HepG2 (cell line): Measurements from ENCODE around the gene TSTD1. TPM values are rescaled to one million over a fixed set of nuclear protein-coding genes. Genes with fewer than 3 reads are reported as not detected.

ENCODE experiments used
- ATAC-seq: fragments of 200-7000 bp; cut with Tn5 transposase; 3 replicates; pipeline ENCODE4 v1.9.1; 2020; ENCODE audit warnings: mild to moderate bottlenecking, moderate library complexity
- BruUV-seq: library from RNA; stranded (reverse); fragments of 400-500 nt; replicated peaks from 2 replicates; lab custom pipeline; 2021; lab: Mats Ljungman, UMichigan
- CTCF ChIA-PET: fragments of 300-600 bp; formaldehyde crosslinking; extraction: SDS; loops from one replicate; lab custom pipeline; 2021; ENCODE audit warnings: low total read pairs, inconsistent platforms, low intra/inter-chr PET ratio; lab: Yijun Ruan, JAX
- POLR2A ChIA-PET: fragments of 350-600 bp; sonication (Branson Sonifier 250); formaldehyde crosslinking; loops from one replicate; lab custom pipeline; 2020; ENCODE audit warnings: antibody characterized with exemption, inconsistent platforms; lab: Yijun Ruan, JAX
- DNase-seq: peaks from one replicate; pipeline ENCODE4 v3.0.0-alpha.2; 2015; ENCODE audit warnings: low spot score
- FAIRE-seq: peaks from 3 replicates; lab custom pipeline; 2011; peaks lifted over from hg19 to GRCh38; lab: Jason Lieb, UNC
- H2AFZ ChIP-seq: one replicate; pipeline ENCODE4 v1.6.1; 2011; ENCODE audit warnings: low read length, inconsistent platforms
- H3K27ac ChIP-seq: fragments of 300-600 bp; 3 replicates; pipeline ENCODE4 v1.8.0; 2011; ENCODE audit warnings: mixed run types, mild to moderate bottlenecking, mixed read lengths, low read length, inconsistent platforms; ENCODE audit not compliant: insufficient read depth; ENCODE audit errors: extremely low read length
- H3K27me3 ChIP-seq, 2 experiments: fragments of 200-600 bp in 1 of 2; 2 replicates in 1 of 2; 3 replicates in 1 of 2; pipeline versions ENCODE4 v1.6.0 to v1.8.0; 2011; ENCODE audit warnings: low read length in 2 of 2, mild to moderate bottlenecking in 2 of 2, moderate library complexity in 2 of 2, inconsistent platforms in 1 of 2; ENCODE audit not compliant: insufficient read depth in 2 of 2, control insufficient read depth in 1 of 2
- H3K36me3 ChIP-seq, 2 experiments: fragments of 200-600 bp in 1 of 2; replicated peaks in 1 of 2; 2 replicates in 1 of 2; 3 replicates in 1 of 2; pipeline versions ENCODE4 v1.5.1 to v1.8.0; 2011; ENCODE audit warnings: low read length in 2 of 2, inconsistent platforms in 1 of 2; ENCODE audit not compliant: insufficient read depth in 2 of 2, control insufficient read depth in 1 of 2
- H3K4me1 ChIP-seq: 2 replicates; pipeline ENCODE4 v1.5.1; 2012; ENCODE audit warnings: low read length, inconsistent platforms; ENCODE audit not compliant: insufficient read depth
- H3K4me2 ChIP-seq: 2 replicates; pipeline ENCODE4 v1.6.0; 2011; ENCODE audit warnings: low read depth, low read length, inconsistent platforms
- H3K4me3 ChIP-seq, 3 experiments: fragments of 200-600 bp in 1 of 3; sonication (generic), shearing (Covaris generic) in 1 of 3; replicated peaks in 1 of 3; 2 replicates each; pipeline ENCODE4 v1.5.1; 2011 to 2016; ENCODE audit warnings: low read length in 3 of 3, inconsistent platforms in 2 of 3, low read depth in 2 of 3, mild to moderate bottlenecking in 2 of 3, control low read depth in 1 of 3, mixed read lengths in 1 of 3; ENCODE audit not compliant: insufficient read depth in 1 of 3
- H3K79me2 ChIP-seq: one replicate; pipeline ENCODE4 v1.6.1; 2011; ENCODE audit warnings: low read length, inconsistent platforms; ENCODE audit not compliant: insufficient read depth
- H3K9ac ChIP-seq: 2 replicates; pipeline ENCODE4 v1.6.0; 2011; ENCODE audit warnings: mild to moderate bottlenecking, low read depth, low read length, inconsistent platforms; ENCODE audit not compliant: insufficient read depth
- H3K9me3 ChIP-seq: 2 replicates; pipeline ENCODE4 v1.5.1; 2012; ENCODE audit warnings: mild to moderate bottlenecking, low read length
- H4K20me1 ChIP-seq: 2 replicates; pipeline ENCODE4 v1.6.0; 2011; ENCODE audit warnings: inconsistent platforms, mild to moderate bottlenecking, low read length, moderate library complexity; ENCODE audit not compliant: insufficient read depth
- CSRNP2 ChIP-seq: sonication (generic); formaldehyde crosslinking; conservative IDR thresholded peaks from 2 replicates; pipeline ENCODE4 v1.8.0; 2022; ENCODE audit warnings: low read depth, missing genetic modification reagents
- FUBP1 ChIP-seq: sonication (generic); formaldehyde crosslinking; IDR thresholded peaks from 2 replicates; pipeline ENCODE4 v1.5.1; 2020; ENCODE audit warnings: missing genetic modification reagents, mild to moderate bottlenecking, borderline replicate concordance
- MAFK ChIP-seq, 2 experiments: IDR thresholded peaks in 1 of 2; conservative IDR thresholded peaks in 1 of 2; 2 replicates each; pipeline ENCODE4 v1.6.1; 2011; ENCODE audit warnings: improper control_type of control experiment in 2 of 2, low read length in 2 of 2
- NCOA1 ChIP-seq: sonication (generic); formaldehyde crosslinking; IDR thresholded peaks from 2 replicates; pipeline ENCODE4 v1.9.0; 2021; ENCODE audit warnings: missing genetic modification reagents
- NFRKB ChIP-seq: fragments of 450-650 bp; IDR thresholded peaks from 2 replicates; pipeline ENCODE4 v1.6.1; 2017
- RBFOX2 ChIP-seq: fragments of 200-400 bp; formaldehyde crosslinking; IDR thresholded peaks from 2 replicates; pipeline ENCODE4 v1.6.1; 2017; ENCODE audit warnings: low read depth, mild to moderate bottlenecking, low read length
- TAF15 ChIP-seq: fragments of 200-400 bp; formaldehyde crosslinking; IDR thresholded peaks from one replicate; pipeline ENCODE4 v1.6.1; 2018; ENCODE audit warnings: mild to moderate bottlenecking, low read depth, low read length; ENCODE audit not compliant: poor library complexity, severe bottlenecking
- ZNF329 ChIP-seq: sonication (generic); formaldehyde crosslinking; IDR thresholded peaks from 2 replicates; pipeline ENCODE4 v1.9.0; 2021; ENCODE audit warnings: low read depth, mild to moderate bottlenecking, missing genetic modification reagents
- ZUFSP ChIP-seq: sonication (generic); formaldehyde crosslinking; IDR thresholded peaks from 2 replicates; pipeline ENCODE4 v1.9.0; 2021; ENCODE audit warnings: missing genetic modification reagents, mild to moderate bottlenecking, borderline replicate concordance
- WGBS: methylation state at CpG from one replicate; pipeline ENCODE4 v1.1.6; 2017; ENCODE audit warnings: low lambda C conversion rate; 5-methylcytosine and 5-hydroxymethylcytosine counted together
- in situ Hi-C: cut with HindIII; loops from 2 replicates; pipeline ENCODE4 v1.10.0; 2017; ENCODE audit warnings: low pct_unique_long_range_greater_than_20kb; ENCODE audit not compliant: extremely low pct_ligation_motif_present
- intact Hi-C: fragments of 100-400 bp; cut with micrococcal nuclease; formaldehyde crosslinking; loops from one replicate; pipeline ENCODE4 v1.10.0; 2022; ENCODE audit not compliant: unreplicated experiment
- polyA plus RNA-seq, 8 experiments: library from polyadenylated mRNA; depleted of rRNA in 3 of 8; stranded (reverse) in 7 of 8; unstranded in 1 of 8; fragments of >200 nt; fragmentation: Illumina TruSeq in 4 of 8; extraction: Trizol in 4 of 8; gene quantifications; 2 replicates each; pipeline versions ENCODE4 v1.2.1 to v1.2.3, GENCODE V29; 2011 to 2016; ENCODE audit warnings: low read depth in 4 of 8, missing spikeins in 1 of 8, mixed read lengths in 1 of 8; ENCODE audit not compliant: insufficient read depth in 1 of 8
- total RNA-seq, 5 experiments: library from RNA; depleted of rRNA; stranded (reverse); fragments of >200 nt; fragmentation: Illumina TruSeq; extraction: Trizol; gene quantifications; 2 replicates each; pipeline ENCODE4 v1.2.3, GENCODE V29; 2016; ENCODE audit warnings: low read depth in 1 of 5

TSTD1 gene
- total and polyA plus RNA-seq, 2 of the 13 experiments (the other 11 are each of a cell fraction or from before 2014, with no cell fraction given): 0.15 to 0.31 TPM

- POLR2A ChIA-PET: interaction anchor here (0.9 to 2.8 kb wide), 15 partner anchors 9 to 189 kb away, joined by 3 to 38 read pairs (median 4); partner anchors contain the start of genes DEDD, F11R, NDUFS2 and NIT1
- in situ Hi-C loops: no loop called here
- CTCF ChIA-PET: no interaction called here
- Histone ChIP-seq H3K9ac (peak overlapping the region; percentile 69), H3K4me1 (peaks cover 52% of the 10 kb centered on the region), H3K27ac (peak overlapping the region; percentile 91), H3K4me2 (peak overlapping the region; percentile 88), H3K27me3 (no peaks in the 10 kb centered on the region), H3K36me3 (no peaks in the 10 kb centered on the region), H3K79me2 (peaks cover 55% of the 10 kb centered on the region), H3K4me3 (peak overlapping the region; percentile 44 to 65 (median 51)), H3K9me3 (no peaks in the 10 kb centered on the region), H4K20me1 (no peaks in the 10 kb centered on the region), H2AFZ (no peak overlapping the region)
- intact Hi-C loops: loop anchor here (1.0 kb wide), 1 partner anchor 8 kb away; the partner anchor contains the start of gene F11R
- no peak for FAIRE-seq
- no peak for DNase-seq
- TSS peak; percentile 59 for BruUV-seq
- ATAC-seq: peak; percentile 8; the same call in 2 of the 3 replicates
- TF ChIP-seq MAFK (conservative IDR thresholded peaks at IDR 0.05 in 1 of 2, IDR thresholded peaks at IDR 0.05 in 1 of 2; ENCODE audit: low read length in 2 of 2) (no peak), ZNF329 (0 out of 2 replicates have a peak, but pooled peaks have one; percentile 12), NFRKB (no peak), RBFOX2 (0 out of 2 replicates have a peak, but pooled peaks have one; percentile 1), ZUFSP (CRISPR knock-in tag) (no peak), NCOA1 (CRISPR knock-in tag) (0 out of 2 replicates have a peak, but pooled peaks have one; percentile 22)
- TF ChIP-seq, all 625 proteins: peak for 3
Measured at GRCh38 chr1:161013131-161013487, 25.7 kb downstream of the TSTD1 start.

DNA sequence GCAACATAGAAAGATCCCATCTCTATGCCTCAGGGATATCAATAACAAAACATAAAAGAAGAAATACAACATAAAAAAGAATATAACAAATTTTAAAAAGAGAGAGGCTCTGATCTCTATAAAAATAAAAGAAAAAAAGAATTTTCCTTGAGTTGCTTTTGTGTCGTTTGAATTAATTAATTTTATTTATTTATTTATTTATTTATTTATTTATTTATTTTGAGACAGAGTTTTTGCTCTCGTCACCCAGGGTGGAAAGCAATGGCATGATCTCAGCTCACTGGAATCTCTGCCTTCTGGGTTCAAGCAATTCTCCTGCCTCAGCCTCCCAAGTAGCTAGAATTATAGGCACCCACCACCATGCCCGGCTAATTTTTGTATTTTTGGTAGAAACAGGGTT, 26.3 kb downstream of the TSTD1 start:
- in situ Hi-C loops: no loop called here
- Histone ChIP-seq H3K36me3 (0 out of 5 replicates have a peak, but pooled peaks cover 0 to 4% of the 10 kb centered on the region in 2 experiments), H3K27me3 (no peaks in the 10 kb centered on the region), H3K79me2 (peaks cover 54% of the 10 kb centered on the region), H3K4me2 (peak overlapping the region; percentile 88; the same call in 1 of the 2 replicates), H3K4me3 (no peak overlapping the region), H2AFZ (no peak overlapping the region), H4K20me1 (no peaks in the 10 kb centered on the region), H3K4me1 (peaks cover 45% of the 10 kb centered on the region), H3K9ac (no peak overlapping the region), H3K9me3 (no peaks in the 10 kb centered on the region), H3K27ac (peak overlapping the region; percentile 91)
- TF ChIP-seq TAF15: no peak
- no peak for TF ChIP-seq CSRNP2 (CRISPR knock-in tag)
- TF ChIP-seq FUBP1 (CRISPR knock-in tag): no peak
- FAIRE-seq: no peak
- ChIA-PET POLR2A (interaction anchor here (2.2 to 2.8 kb wide), 3 partner anchors 9 to 33 kb away, joined by 8 to 38 read pairs (median 18); partner anchors contain the start of genes F11R and USF1), CTCF (no interaction called here)
- intact Hi-C loops: no loop called here
- 94% methylated on average over 3 of the region's 3 CpGs for WGBS
- no TSS peak for BruUV-seq
- no peak for ATAC-seq
- no peak for DNase-seq
